ENCODE measurements around the gene TOB2.

Gene TOB2

DNA sequence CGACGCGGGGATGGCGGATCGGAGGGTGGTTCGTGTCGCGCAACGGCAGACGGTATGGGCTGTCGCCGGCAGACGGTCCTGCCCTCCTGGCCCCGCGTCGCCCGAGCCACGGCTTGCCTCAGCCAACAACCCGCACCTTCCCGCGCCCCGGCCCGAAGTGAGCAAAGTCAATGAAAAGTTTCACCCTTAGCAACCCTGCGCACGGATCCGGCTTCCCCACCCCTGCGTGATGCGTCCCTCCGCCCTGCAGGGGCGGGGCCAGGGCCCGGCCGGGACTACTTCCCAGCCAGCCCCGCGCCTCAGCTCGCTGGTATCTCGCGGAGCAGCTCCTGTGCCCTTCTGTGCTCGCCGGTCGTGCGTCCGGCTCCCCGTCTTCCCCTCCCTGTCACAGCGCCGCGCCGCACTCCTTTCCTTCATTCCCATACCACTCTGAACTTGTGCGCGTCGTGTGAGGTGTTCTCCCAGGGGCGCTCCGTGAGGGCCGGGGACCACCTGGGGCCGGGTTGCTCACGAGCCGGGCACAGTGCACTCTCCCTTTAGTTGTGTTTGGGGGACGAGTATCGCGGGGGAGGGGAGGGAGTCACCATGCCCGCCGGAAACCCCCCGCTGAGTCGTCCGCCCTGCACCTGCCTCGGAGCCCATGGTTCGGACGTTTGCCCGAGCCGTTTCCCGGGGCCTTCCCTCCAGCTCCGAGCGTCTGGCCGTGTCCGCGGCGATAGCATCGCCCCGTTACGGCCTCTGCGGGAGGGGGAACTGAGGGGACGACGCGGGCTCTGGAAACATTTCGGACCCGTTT lies at the start of gene TOB2:
TSS of gene TOB2 (minus strand) at position 163 of the 796 bp plus-strand sequence. CDS start 9,456 bp downstream, outside the sequence.
- peak; percentile 78 for DNase-seq

GRCh38 chr22:41491374-41492100 lies 44.9 kb upstream of the TOB2 start:
- no peak for DNase-seq

DNA sequence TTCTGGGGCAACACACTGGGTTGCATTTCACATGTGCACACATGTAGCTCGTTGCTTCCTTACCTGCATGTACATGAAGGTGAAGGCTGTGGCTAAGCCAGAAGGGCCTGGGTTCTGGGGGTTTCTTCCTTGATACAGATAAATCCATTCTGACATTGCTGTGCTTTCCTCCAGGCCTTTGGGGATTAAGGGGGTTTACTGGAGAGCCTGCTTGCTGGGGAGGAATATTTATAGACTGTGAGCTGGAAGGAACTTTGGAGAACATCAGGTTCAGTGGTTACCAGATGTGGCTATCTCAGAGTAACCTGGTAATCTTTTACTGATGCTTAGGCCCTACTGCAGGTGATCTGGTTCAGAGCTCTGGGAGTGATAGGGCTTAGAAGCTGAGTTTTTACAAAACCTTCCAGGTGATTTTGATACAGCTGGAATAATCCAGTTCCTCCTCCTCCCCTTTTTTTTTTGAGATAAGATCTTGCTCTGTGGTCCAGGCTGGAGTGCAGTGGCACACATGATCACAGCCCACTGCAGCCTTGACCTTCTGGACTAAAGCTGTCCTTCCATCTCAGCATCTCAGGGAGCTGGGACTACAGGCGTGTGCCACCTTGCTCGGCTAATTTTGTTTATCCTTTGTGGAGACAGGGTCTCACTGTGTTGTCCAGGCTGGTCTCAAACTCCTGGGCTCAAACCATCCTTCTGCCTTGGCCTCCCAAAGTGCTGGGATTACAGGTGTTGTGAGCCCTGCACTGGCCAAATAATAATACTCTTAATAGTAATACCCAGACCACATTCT lies 42.2 kb upstream of the TOB2 start:
- DNase-seq: no peak

- no peak for DNase-seq
Observed at GRCh38 chr22:41488076-41488475, 41.5 kb upstream of the TOB2 start.

DNA sequence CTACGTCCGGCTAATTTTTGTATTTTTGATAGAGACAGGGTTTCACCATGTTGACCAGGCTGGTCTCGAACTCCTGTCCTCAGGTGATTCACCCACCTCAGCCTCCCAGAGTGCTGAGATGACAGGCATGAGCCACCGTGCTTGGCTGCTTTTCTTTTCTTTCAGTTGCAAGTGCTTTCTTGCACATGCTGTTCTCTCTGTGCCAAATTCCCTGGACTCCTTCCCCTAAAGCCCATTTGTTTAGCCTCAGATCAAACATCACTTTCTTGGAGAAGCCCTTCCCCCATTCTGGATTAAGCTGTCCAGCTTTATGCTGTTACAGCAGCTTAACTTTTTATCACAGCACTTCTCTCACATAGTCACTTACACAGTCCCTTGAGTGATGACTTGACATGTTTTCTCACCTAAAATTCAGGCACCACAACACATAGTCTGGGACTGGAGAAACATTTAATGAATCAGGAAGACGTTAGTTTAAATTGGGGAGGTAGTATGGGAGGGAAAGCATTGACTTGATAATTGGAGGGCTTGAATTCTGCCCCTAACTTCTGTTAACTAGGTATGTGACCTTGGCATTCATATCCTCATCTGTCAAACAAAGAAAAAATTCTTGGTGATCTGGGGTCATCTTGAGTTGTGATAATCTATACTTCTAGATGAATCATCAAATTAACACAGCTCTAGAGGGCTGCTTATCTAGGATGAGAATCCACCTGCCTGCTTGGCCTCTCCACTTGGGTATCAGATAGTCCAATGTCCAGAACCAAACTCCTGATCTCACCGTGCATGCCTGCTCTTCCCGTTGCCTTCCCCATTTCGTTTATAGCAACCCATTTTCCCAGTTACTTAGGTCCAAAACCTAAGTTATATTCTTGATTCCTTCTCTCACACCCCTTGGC lies 40.7 kb upstream of the TOB2 start:
- no peak for DNase-seq

DNA sequence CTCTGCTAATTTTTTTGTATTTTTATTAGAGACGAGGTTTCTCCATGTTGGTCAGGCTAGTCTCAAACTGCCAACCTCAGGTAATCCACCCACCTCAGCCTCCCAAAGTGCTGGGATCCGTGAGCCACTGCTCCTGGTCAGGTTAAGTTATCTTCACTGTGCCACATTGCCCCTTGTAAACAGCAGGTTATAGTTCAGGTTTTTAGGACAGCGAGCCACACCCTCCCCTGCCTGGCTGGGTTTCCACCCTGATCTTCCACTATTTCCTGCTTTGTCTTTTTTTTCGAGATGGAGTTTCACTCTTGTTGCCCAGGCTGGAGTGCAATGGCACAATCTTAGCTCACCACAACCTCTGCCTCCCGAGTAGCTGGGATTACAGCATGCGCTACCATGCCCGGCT lies 38.4 kb upstream of the TOB2 start:
- no peak for DNase-seq

DNA sequence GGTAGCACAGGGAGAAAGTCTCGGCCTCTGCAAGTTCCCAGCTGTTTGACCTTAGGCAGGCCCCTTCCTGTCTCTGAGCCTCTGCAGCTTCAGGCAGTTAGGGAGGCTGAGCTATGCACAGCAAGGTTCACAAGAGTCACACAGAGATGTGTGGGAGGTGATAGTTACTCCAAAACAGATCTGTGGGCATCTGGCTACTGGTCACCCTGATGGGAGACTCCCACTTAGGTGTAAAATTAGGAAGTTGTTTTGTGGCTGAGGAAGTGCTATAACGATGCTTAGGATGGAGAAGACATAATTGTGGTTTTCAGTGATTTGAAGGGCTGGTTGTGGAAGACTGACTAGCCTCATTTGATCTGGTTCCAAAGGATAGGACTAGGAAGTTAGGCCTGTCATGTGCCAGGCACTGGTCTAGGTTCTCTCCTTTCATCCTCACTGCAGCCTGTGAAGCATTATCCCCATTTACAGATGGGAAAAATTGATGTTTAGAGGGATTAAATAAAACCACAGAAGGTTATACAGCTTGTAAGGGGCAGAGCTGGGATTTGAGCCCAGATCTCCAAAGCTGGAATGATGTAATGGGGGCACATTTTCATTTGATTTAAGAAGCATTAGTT lies 35.8 kb upstream of the TOB2 start:
- no peak for DNase-seq

DNA sequence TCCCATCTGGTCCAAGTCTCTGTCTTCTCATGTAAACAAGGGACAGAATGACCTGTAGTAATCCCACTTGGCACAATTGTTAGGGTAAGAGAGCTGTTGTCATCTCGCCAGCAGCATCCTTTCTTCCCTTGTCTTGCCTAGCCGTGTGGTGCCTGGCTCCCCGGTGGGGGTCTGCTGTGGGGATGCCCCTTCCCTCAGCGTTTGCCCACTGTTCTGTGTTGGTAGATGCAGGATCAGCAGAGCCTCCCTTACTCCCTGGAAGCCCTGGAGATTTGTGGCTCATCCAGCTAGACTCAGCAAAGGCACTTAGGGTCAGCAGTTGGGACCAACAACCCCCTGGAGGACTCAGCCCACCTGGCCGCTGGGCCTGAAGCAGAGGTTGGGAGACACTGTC lies 35.3 kb upstream of the TOB2 start:
- no peak for DNase-seq

DNA sequence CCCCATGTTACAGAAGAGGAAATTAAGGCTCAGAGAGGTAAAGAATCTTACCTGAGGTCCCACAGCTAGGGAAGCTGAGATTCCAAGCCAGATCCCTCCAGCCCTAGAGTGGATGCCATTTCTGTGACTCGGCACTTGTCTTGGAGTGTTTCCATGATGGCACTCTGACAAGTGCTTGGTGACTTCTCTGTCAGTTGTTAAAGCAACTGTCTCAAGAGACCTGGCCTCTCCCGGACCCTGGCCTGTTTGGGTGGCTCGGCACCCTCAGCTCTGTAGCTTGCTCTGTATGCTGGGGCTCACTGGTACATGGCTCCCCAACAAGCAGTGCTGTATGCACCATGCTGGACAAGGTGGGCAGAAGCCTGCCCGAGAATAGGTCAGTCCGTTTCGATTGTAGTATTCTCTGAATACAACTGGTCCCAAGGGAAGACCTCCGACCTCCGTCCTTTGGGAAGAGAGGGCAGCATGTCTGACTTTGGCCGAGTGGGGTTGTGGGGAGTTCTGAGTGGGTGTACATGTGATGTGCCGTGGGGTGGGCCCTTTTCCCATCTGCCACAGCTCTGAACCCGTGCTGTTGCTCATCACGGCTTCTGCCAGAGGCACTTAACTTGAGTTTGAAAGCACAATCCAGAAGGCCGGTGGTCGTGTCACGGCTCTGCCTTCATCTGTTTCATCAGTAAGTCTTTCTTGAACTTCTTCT lies 34.7 kb upstream of the TOB2 start:
- no peak for DNase-seq

- no peak for DNase-seq
Observed at GRCh38 chr22:41480397-41480735, 33.8 kb upstream of the TOB2 start.

DNA sequence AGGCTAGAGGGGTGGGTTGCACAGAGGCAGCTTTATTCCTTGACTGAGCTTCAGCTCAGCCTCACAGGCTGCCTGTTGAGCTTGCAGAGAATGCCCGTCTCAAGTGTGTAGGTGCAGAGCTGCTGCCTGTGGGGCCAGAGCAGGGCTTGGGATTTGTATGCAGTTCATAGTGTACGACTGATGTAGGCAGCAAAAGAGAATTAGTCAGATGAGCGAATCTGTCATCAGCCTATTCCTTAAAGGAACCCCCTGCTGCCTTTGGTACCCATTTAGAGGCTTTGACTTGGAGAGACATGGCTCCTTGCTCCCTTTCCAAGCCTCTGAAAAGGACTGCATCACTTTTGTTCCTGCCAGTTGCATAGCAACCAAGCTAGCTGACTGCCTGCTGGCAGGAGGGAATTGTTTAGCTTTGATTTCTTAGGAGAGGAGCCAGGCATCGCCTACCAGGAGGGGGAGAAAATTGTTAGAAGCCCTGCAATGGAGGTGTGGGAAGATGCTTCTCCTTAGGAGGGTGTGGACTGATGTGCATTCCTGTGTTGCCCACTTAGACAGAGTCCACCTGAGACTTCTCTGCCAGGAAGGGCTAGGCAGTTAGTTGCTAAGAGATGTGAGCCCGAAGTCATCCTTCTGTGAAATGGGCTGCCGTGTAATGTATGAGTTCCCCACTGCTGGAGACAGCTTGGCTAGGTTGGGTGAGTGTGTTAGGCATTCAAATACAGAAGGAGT lies 33.2 kb upstream of the TOB2 start:
- no peak for DNase-seq

DNA sequence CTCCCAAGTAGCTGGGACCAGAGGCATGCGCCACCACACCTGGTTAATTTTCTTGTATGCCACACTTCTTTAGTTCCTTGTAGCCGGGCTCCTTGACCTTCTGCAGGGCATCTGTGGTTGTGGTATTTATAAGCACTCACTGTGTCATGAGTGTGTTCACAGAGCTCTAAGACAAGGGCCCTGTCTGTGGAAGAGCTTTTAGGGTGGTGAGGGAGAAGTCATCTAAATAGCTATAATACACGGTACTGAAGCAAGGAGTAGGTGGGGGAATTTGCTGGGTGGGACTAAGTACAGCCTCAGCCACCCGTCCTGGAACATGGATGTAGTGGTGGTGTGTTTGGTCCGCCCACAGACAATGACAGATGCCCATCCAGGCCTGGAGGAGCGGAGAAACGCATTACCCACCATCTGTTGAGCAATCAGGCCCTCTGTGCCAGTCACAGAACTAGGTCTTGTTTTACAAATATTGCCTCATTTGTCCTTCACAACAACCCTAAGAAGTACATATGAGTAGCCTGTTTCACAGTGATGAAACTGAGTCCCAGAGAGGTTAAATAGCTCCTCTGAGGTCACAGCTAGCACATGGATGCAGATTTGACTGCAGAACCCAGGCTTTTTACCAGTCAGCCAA lies 32.4 kb upstream of the TOB2 start:
- DNase-seq: no peak

DNA sequence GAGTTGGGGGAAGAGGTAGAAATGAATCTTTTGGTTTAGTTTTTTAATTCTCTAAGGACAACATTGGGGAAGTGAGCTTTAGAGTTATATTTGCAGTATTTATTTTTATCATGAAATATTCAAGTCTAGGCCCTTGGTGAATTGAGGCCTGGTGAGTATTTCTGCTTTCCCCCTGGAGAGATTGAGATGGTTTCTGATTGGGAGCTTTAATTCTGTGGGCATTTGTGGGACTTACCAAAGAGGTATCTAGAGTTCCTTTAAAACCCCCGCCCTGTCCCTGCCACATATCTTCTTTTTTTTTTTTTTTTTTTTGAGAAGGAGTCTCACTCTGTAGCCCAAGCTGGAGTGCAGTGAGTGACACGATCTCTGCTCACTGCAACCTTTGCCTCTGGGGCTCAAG lies 31.9 kb upstream of the TOB2 start:
- DNase-seq: no peak

- no peak for DNase-seq
Observed at GRCh38 chr22:41474872-41475451, 28.4 kb upstream of the TOB2 start.

GRCh38 chr22:41471568-41471967 lies 25.0 kb upstream of the TOB2 start:
- no peak for DNase-seq

DNA sequence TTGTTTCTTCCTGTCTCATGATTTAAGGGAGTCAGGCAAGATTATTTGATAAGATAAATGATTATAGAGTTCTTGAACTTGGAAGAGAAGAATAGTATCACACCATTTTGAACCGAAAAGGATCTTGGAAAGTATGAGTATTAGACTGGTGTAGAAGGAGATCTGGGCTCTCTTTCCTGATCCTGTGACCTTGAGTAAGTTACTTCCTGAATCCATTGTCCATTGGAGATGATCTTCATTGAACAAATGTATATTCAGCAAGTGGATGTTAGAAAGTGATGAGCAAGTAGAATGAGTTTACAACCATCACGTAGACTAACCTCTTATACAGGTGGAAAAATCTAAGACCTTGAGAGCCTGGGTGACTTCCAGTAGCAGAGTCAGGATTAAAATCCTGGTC lies 24.3 kb upstream of the TOB2 start:
- DNase-seq: no peak

GRCh38 chr22:41469218-41469851 lies 22.7 kb upstream of the TOB2 start:
- no peak for DNase-seq

- peak; percentile 87 for DNase-seq
Observed at GRCh38 chr22:41468381-41469217, 22.0 kb upstream of the TOB2 start, which contains the start of the genes ACO2 and PHF5A. TSS of gene ACO2 (plus strand) at chr22:41469117. CDS start at chr22:41469147, 30 bp downstream. TSS of gene PHF5A (minus strand) at chr22:41468692. CDS start at chr22:41468653, 39 bp downstream.

All from NCI-H774 (cell line).